Immature natural killer cell (primary cell): Measurements from ENCODE around the gene AKR1C8. TPM values are rescaled to one million over a fixed set of nuclear protein-coding genes. Genes with fewer than 3 reads are reported as not detected.
"Not testable (repeated sequence)": the region's sequence is repeated elsewhere in the genome, so short reads cannot be mapped to it uniquely, and the experiment has no call there.

ENCODE experiments used
- DNase-seq, 3 donors: peaks; one replicate each; pipeline ENCODE4 v3.0.0; 2022; ENCODE audit warnings: mixed read lengths in 1 of 3
- H3K27ac Mint-ChIP-seq, 6 donors: one replicate each; pipeline ENCODE4 v1.8.0; 2020; ENCODE audit warnings: mixed read lengths in 6 of 6, mild to moderate bottlenecking in 5 of 6, inconsistent platforms in 4 of 6, moderate library complexity in 3 of 6
- H3K27me3 Mint-ChIP-seq, 3 donors: one replicate each; pipeline ENCODE4 v1.8.0; 2020 to 2021; ENCODE audit warnings: low read depth in 3 of 3, mild to moderate bottlenecking in 3 of 3, mixed read lengths in 3 of 3, moderate library complexity in 3 of 3, inconsistent platforms in 1 of 3
- H3K36me3 Mint-ChIP-seq, 3 donors: one replicate each; pipeline ENCODE4 v1.8.0; 2020; ENCODE audit warnings: mixed read lengths in 3 of 3, inconsistent platforms in 2 of 3, mild to moderate bottlenecking in 2 of 3
- H3K4me1 Mint-ChIP-seq, 2 donors: one replicate each; pipeline ENCODE4 v1.8.0; 2020; ENCODE audit warnings: inconsistent platforms in 2 of 2, mild to moderate bottlenecking in 2 of 2, mixed read lengths in 2 of 2, moderate library complexity in 1 of 2
- H3K4me3 Mint-ChIP-seq, 5 donors: one replicate each; pipeline ENCODE4 v1.8.0; 2020; ENCODE audit warnings: mild to moderate bottlenecking in 5 of 5, mixed read lengths in 5 of 5, inconsistent platforms in 3 of 5, moderate library complexity in 3 of 5
- H3K9me3 Mint-ChIP-seq, 6 donors: one replicate each; pipeline ENCODE4 v1.8.0; 2020; ENCODE audit warnings: mild to moderate bottlenecking in 6 of 6, mixed read lengths in 6 of 6, inconsistent platforms in 4 of 6, moderate library complexity in 3 of 6
- polyA plus RNA-seq, 3 donors: library from polyadenylated mRNA; unstranded; fragments of 300-500 nt; fragmentation: Illumina TruSeq; gene quantifications; one replicate each; pipeline ENCODE4 v1.2.3, GENCODE V29; 2021

The AKR1C8 gene
- polyA plus RNA-seq, 3 donors from 2014 or later: not detected

GRCh38 chr10:5117026-5117425, 67.9 kb downstream of the AKR1C8 start:
- Mint-ChIP-seq H3K27ac (peak overlapping the region in 1 of 6 donors; percentile 31), H3K4me3 (peak overlapping the region in 2 of 5 donors; percentile 18 to 25), H3K27me3 (peaks cover 0 to 1% (median 0%) of the 10 kb centered on the region in 3 donors), H3K4me1 (peaks cover 14 to 19% of the 10 kb centered on the region in 2 donors), H3K9me3 (peaks cover 0 to 8% (median 3%) of the 10 kb centered on the region in 6 donors), H3K36me3 (peaks cover 4 to 15% (median 12%) of the 10 kb centered on the region in 3 donors)
- DNase-seq: no peak

DNA sequence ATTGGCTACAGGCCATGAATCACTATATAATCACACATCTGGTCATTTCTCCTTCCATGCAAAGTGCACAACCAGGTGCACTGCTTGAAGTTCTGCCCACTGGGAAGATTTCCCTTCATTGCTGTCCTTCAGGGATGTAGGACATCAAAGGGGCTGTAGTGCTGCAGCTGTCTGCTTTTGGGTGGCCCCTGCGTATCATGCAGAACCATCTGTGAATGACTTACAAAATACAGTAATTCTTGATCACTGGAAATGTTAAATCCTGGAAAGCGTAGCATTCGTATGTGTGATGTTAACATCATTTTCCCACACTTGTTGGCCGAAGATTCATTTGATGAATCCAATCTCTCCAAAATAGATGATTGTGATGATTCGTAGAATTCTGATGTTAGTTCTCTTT, 68.3 kb downstream of the AKR1C8 start:
- no peak for DNase-seq
- Mint-ChIP-seq H3K27me3 (no peaks in the 10 kb centered on the region), H3K36me3 (peaks cover 4 to 15% (median 12%) of the 10 kb centered on the region in 3 donors), H3K9me3 (peaks cover 0 to 8% (median 4%) of the 10 kb centered on the region in 6 donors), H3K4me3 (peak overlapping the region in 1 of 5 donors; percentile 18), H3K4me1 (peaks cover 14 to 19% of the 10 kb centered on the region in 2 donors), H3K27ac (peak overlapping the region in 1 of 6 donors; percentile 31)

GRCh38 chr10:5109861-5110260, 75.1 kb downstream of the AKR1C8 start:
- not testable (repeated sequence) for H3K9me3 Mint-ChIP-seq, DNase-seq, H3K27ac Mint-ChIP-seq, H3K4me3 Mint-ChIP-seq, H3K27me3 Mint-ChIP-seq
- peaks cover 21 to 41% (median 34%) of the 10 kb centered on the region in 3 donors for H3K36me3 Mint-ChIP-seq
- peaks cover 30 to 37% of the 10 kb centered on the region in 2 donors for H3K4me1 Mint-ChIP-seq

GRCh38 chr10:5108658-5109416, 76.1 kb downstream of the AKR1C8 start:
- Mint-ChIP-seq H3K36me3 (peaks cover 19 to 48% (median 31%) of the 10 kb centered on the region in 3 donors), H3K27ac (peak overlapping the region; percentile 12 to 77 (median 30)), H3K27me3 (peaks cover 0 to 2% (median 0%) of the 10 kb centered on the region in 3 donors), H3K4me3 (no peak overlapping the region), H3K9me3 (peaks cover 0 to 10% (median 2%) of the 10 kb centered on the region in 6 donors), H3K4me1 (peaks cover 32 to 48% of the 10 kb centered on the region in 2 donors)
- DNase-seq: no peak

DNA sequence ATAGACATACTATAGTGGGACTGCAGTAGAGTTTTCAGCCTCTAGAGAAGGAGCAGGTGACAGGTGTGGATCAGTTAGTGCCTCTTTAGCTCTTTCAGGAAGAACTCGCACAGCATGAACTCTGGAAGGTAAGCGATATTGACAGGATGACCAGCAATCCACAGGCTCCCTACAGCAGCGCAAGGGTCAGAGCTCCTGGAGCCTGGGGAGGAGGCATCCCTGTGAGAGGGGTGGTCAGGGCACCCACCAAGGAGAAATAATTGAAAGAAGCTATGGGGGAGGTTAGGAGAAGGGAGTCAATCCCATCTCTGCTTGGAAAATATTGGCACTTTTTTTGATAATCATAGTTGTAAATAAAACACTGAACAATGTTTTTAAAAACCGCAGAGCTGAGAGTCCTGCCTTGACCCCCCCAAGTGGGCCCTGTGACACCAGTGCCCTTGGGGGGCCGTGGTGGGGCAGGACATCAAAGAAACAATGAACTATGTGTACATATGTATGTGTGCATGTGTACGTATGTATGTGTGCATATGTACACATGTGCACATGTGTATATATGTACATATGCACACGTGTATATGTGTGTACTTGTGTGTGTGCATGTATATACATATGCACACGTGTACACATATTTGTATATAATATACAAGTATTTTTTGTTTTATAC, 77.0 kb downstream of the AKR1C8 start:
- no peak overlapping the region for H3K4me3 Mint-ChIP-seq
- peaks cover 0 to 2% (median 0%) of the 10 kb centered on the region in 3 donors for H3K27me3 Mint-ChIP-seq
- peaks cover 0 to 8% (median 2%) of the 10 kb centered on the region in 6 donors for H3K9me3 Mint-ChIP-seq
- H3K4me1 Mint-ChIP-seq: peaks cover 39 to 56% of the 10 kb centered on the region in 2 donors
- DNase-seq: no peak
- H3K27ac Mint-ChIP-seq: peak overlapping the region; percentile 31 to 90 (median 70)
- peaks cover 26 to 54% (median 37%) of the 10 kb centered on the region in 3 donors for H3K36me3 Mint-ChIP-seq

- Mint-ChIP-seq H3K9me3 (peaks cover 0 to 3% (median 2%) of the 10 kb centered on the region in 6 donors), H3K4me1 (peaks cover 39 to 60% of the 10 kb centered on the region in 2 donors), H3K36me3 (peaks cover 26 to 60% (median 39%) of the 10 kb centered on the region in 3 donors), H3K4me3 (peak overlapping the region; percentile 35 to 71 (median 62)), H3K27me3 (peaks cover 0 to 2% (median 0%) of the 10 kb centered on the region in 3 donors), H3K27ac (peak overlapping the region; percentile 58 to 82 (median 71))
- peak in 2 of 3 donors; percentile 16 to 25 for DNase-seq
Measured at GRCh38 chr10:5106553-5106952, 78.4 kb downstream of the AKR1C8 start.

- Mint-ChIP-seq H3K4me3 (peak overlapping the region in 1 of 5 donors; percentile 24), H3K9me3 (peaks cover 0 to 2% (median 0%) of the 10 kb centered on the region in 6 donors), H3K36me3 (peaks cover 26 to 58% (median 37%) of the 10 kb centered on the region in 3 donors), H3K27me3 (peaks cover 0 to 2% (median 0%) of the 10 kb centered on the region in 3 donors), H3K27ac (peak overlapping the region; percentile 61 to 79 (median 71)), H3K4me1 (peaks cover 39 to 60% of the 10 kb centered on the region in 2 donors)
- no peak for DNase-seq
Measured at GRCh38 chr10:5105626-5106025, 79.3 kb downstream of the AKR1C8 start.

Other genes with a start within 250 kb of the AKR1C8 start
- gene AKR1C1, start 221.7 kb downstream of the AKR1C8 start, polyA plus RNA-seq: not detected
- gene AKR1C2, start 181.3 kb downstream of the AKR1C8 start, polyA plus RNA-seq: not detected
- gene AKR1C3, start 90.7 kb downstream of the AKR1C8 start, polyA plus RNA-seq: 100 to 1,000 TPM; 219 to 534 (median 321) TPM
- not detected for gene AKR1C4, start 11.7 kb upstream of the AKR1C8 start, polyA plus RNA-seq
- gene UCN3, start 179.8 kb upstream of the AKR1C8 start, polyA plus RNA-seq: not detected
- gene TUBAL3, start 219.7 kb upstream of the AKR1C8 start, polyA plus RNA-seq: not detected
- gene NET1, start 227.4 kb upstream of the AKR1C8 start, polyA plus RNA-seq: 1 to 10 TPM; 1.5 to 2.3 (median 2.3) TPM